GM18870 (cell line): ENCODE results near the gene DSC1.
"Not testable (repeated sequence)": the region's sequence is repeated elsewhere in the genome, so short reads cannot be mapped to it uniquely, and the experiment has no call there.

Experiments used
- ATAC-seq: cut with Tn5 transposase; IDR thresholded peaks from one replicate; pipeline ENCODE4 v1.9.1; 2021; ENCODE audit warnings: moderate library complexity; ENCODE audit not compliant: unreplicated experiment

DSC1 gene

GRCh38 chr18:31171144-31171839 is 8.6 kb upstream of the DSC1 start:
- no peak for ATAC-seq

GRCh38 chr18:31170335-31170734 is 7.7 kb upstream of the DSC1 start:
- no peak for ATAC-seq

- no peak for ATAC-seq
These were observed 250 bp downstream of the DSC1 start for GRCh38 chr18:31162419-31162793.

- no peak for ATAC-seq
These were observed 768 bp downstream of the DSC1 start for GRCh38 chr18:31161757-31162418.

GRCh38 chr18:31156821-31157763 is 5.6 kb downstream of the DSC1 start:
- no peak for ATAC-seq

- ATAC-seq: no peak
These were observed 7.2 kb downstream of the DSC1 start for GRCh38 chr18:31155498-31155897.

GRCh38 chr18:31154181-31154580 is 8.5 kb downstream of the DSC1 start:
- ATAC-seq: no peak

GRCh38 chr18:31149351-31149750 is 13.3 kb downstream of the DSC1 start:
- no peak for ATAC-seq

GRCh38 chr18:31148600-31148999 is 14.1 kb downstream of the DSC1 start:
- no peak for ATAC-seq

- no peak for ATAC-seq
These were observed 15.8 kb downstream of the DSC1 start for GRCh38 chr18:31146809-31147208.

GRCh38 chr18:31143025-31143424 is 19.6 kb downstream of the DSC1 start:
- ATAC-seq: no peak

- ATAC-seq: no peak
These were observed 23.9 kb downstream of the DSC1 start for GRCh38 chr18:31138709-31139108.

GRCh38 chr18:31134988-31135529 is 27.6 kb downstream of the DSC1 start:
- no peak for ATAC-seq

GRCh38 chr18:31129398-31130115 is 33.1 kb downstream of the DSC1 start:
- no peak for ATAC-seq

- ATAC-seq: no peak
These were observed 36.8 kb downstream of the DSC1 start for GRCh38 chr18:31125878-31126277.

GRCh38 chr18:31123125-31123524 is 39.5 kb downstream of the DSC1 start:
- ATAC-seq: not testable (repeated sequence)

GRCh38 chr18:31120594-31120993 is 42.1 kb downstream of the DSC1 start:
- ATAC-seq: no peak

GRCh38 chr18:31116853-31117595 is 45.6 kb downstream of the DSC1 start:
- no peak for ATAC-seq

- ATAC-seq: no peak
These were observed 49.9 kb downstream of the DSC1 start for GRCh38 chr18:31112804-31113203.

- ATAC-seq: no peak
These were observed 56.9 kb downstream of the DSC1 start for GRCh38 chr18:31105733-31106132.
